NT2/D1 (cell line): Measurements from ENCODE around the gene FBXL13.
"Not testable (repeated sequence)": the region's sequence is repeated elsewhere in the genome, so short reads cannot be mapped to it uniquely, and the experiment has no call there.

Source experiments
- SUZ12 ChIP-seq: IDR thresholded peaks from 2 replicates; pipeline ENCODE4 v1.6.1; 2011; ENCODE audit not compliant: insufficient read length, insufficient read depth; ENCODE audit errors: extremely low read depth
- YY1 ChIP-seq: IDR thresholded peaks from 2 replicates; pipeline ENCODE4 v1.6.1; 2011; ENCODE audit not compliant: insufficient read length, insufficient read depth
- ZNF274 ChIP-seq: IDR thresholded peaks from 2 replicates; pipeline ENCODE4 v1.6.1; 2011; ENCODE audit warnings: mild to moderate bottlenecking, low read depth, low read length

- not testable (repeated sequence) for TF ChIP-seq YY1, SUZ12, ZNF274
Measured at GRCh38 chr7:102788770-102789169, 285.8 kb downstream of the FBXL13 start.
